ENCODE measurements around the gene PPP1R12B.
A peak's percentile ranks its signal among the peaks of the same experiment; 100 is the strongest.
"Not testable (repeated sequence)": the region's sequence is repeated elsewhere in the genome, so short reads cannot be mapped to it uniquely, and the experiment has no call there.

PPP1R12B gene

DNA sequence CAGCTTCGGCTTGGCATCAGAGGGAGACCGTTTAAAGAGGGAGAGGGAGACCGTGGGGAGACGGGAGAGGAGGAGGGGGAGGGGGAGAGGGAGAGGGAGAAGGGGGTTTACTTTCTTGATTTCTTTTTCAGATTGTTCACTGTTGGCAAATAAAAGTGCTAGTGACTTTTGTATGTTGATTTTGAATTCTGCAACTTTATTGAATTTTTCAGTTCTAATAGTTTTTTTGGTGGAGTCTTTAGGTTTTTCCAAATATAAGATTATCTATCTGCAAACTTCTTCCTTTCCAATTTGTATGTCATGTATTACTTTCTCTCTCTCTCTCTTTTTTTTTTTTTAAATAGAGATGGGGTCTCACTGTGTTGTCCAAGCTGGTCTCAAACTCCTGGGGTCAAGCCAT, 104.0 kb downstream of the PPP1R12B start:
- no peak for DNase-seq

DNA sequence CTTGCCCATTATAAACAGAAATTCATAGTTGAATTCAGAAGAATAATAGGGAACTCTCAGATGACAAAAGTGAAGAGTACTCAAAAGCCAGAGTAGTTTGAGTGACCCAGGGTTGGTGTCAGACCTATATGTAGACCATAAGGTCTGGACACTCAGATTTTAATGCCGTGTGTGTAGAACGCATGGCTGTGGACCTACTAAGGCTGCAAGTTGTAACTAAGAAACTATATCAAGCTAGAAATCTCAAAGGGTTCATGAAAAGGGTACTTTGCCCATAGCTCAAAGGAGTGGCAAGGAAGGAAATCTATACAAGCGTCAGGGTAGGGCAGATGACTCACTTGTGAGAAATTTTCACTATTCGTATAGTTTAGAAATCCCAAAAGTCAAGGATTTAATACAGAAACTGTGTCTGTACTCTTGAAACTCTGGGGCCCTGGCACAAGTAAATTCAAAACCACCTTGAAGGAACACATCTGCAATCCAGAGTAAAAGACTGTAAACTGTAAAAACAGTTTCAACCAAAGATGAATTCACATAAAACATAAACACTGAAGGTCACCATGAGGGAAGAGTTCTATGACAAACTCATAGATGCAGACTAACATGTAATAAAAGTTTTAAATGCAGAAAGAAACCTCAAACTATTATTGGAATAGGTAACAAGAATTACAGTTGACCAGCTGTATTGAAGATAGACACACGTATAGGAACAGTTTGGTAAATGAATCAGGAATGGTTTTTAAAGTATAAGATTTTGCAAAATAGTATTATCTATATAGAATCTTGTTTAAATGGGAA, 108.1 kb downstream of the PPP1R12B start:
- DNase-seq, result peak; percentile 50

GRCh38 chr1:202458651-202459050, 110.2 kb downstream of the PPP1R12B start:
- DNase-seq, result not testable (repeated sequence)

- DNase-seq, result not testable (repeated sequence)
These were observed 111.1 kb downstream of the PPP1R12B start for GRCh38 chr1:202459470-202460142.

GRCh38 chr1:202460143-202460495, 111.6 kb downstream of the PPP1R12B start:
- peak; percentile 64 for DNase-seq

DNA sequence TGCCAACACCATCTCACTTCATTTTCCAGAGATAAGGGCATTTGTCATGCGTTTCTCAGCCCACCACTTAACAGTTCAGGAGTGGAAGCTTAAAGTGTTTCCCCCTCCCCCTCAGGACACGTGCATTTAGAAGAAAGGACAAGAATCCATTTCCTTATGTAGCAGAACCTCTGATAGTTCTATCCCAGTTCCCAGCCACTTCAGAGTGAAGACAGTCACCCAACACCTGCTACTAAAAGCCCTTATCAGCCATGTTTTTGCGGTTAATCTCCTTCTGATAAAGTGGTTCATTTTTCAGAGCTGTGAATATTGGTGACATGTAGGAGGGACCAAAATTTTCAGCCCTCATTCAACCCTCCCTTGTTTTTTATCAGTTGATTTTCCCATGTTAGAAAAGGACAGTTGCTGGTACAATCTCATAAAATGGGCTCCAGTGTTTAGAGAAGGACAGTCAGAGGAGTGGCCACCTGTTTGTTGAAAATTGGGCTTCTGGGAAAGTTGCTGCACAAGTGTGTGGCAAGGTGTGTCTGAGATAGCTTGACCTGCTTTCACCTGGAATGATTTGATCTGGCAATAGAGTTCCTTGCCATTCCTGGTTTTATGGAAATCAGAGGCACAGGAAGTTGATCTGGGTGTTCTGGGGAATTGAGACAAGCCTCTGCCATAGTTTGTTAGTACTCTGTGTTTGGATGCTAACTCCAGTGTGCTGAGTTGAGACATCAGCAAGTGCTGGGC, 114.0 kb downstream of the PPP1R12B start:
- DNase-seq, result no peak

- peak; percentile 57 for DNase-seq
These were observed 115.7 kb downstream of the PPP1R12B start for GRCh38 chr1:202464153-202464742.

DNA sequence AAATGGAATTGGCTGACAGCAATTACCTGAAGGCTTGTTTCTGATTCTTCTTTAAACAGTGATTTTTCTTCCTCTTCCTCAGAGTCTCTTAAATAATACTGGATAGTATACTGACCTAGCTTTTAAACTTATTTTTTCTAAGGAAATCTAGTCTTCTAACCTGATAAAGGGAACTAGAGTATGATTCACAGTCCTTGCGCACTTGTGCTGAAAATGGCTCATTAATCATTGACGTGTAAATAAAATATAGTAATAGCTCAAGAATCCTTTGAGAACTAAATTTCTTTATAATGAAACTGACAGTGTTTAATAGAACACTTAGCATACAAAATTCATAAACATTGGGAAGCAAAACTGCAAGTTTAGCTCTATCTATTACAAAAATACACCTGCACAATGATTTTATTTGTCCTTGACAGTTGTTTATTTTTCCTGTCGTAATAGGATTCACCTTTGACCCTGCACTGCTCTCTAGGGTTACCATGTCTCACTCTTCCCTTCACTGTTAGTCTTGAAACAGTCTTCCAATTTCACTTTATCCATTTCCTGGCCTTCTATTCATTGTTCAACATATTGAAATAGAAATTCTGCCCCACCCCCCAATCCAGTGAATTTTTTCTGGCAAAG, 117.3 kb downstream of the PPP1R12B start:
- not testable (repeated sequence) for DNase-seq

GRCh38 chr1:202466339-202466738, 117.8 kb downstream of the PPP1R12B start:
- DNase-seq, result not testable (repeated sequence)

DNA sequence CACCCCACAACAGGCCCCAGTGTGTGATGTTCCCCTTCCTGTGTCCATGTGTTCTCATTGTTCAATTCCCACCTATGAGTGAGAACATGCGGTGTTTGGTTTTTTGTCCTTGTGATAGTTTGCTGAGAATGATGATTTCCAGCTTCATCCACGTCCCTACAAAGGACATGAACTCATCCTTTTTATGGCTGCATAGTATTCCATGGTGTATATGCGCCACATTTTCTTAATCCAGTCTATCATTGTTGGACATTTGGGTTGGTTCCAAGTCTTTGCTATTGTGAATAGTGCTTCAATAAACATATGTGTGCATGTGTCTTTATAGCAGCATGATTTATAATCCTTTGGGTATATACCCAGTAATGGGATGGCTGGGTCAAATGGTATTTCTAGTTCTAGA, 118.9 kb downstream of the PPP1R12B start:
- not testable (repeated sequence) for DNase-seq

DNA sequence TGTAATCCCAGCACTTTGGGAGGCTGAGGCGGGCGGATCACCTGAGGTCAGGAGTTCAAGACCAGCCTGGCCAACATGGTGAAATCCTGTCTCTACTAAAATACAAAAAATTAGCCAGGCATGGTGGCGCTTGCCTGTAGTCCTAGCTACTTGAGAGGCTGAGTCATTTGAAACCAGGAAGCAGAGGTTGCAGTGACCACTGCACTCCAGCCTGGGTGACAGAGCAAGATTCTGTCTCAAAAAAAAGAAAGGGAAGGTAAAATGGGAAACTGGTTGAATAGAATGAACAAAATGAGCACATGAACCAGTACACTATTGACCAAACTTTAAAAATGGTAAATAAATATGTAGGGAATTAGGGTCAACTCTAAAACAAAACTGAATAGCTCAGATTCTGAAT, 120.2 kb downstream of the PPP1R12B start:
- not testable (repeated sequence) for DNase-seq

DNA sequence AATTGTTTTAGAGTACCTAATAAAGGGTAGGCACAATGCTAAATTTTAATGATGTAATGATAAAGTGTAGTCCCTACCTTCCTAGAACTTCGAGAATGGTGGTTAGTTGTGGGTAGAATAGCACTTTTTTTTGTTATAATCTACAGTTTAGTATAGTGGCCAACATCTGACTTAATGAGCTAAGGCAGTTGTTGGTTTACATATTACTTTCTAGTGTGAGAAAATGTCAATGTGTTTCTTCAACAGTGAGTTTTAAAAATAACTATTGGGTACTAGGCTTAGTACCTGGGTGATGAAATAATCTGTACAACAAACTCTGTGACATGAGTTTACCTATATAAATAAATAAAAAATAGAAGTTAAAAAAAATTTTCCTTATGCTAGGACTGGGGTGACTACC, 120.6 kb downstream of the PPP1R12B start:
- not testable (repeated sequence) for DNase-seq

- DNase-seq, result no peak
These were observed 122.7 kb downstream of the PPP1R12B start for GRCh38 chr1:202471246-202471645.

DNA sequence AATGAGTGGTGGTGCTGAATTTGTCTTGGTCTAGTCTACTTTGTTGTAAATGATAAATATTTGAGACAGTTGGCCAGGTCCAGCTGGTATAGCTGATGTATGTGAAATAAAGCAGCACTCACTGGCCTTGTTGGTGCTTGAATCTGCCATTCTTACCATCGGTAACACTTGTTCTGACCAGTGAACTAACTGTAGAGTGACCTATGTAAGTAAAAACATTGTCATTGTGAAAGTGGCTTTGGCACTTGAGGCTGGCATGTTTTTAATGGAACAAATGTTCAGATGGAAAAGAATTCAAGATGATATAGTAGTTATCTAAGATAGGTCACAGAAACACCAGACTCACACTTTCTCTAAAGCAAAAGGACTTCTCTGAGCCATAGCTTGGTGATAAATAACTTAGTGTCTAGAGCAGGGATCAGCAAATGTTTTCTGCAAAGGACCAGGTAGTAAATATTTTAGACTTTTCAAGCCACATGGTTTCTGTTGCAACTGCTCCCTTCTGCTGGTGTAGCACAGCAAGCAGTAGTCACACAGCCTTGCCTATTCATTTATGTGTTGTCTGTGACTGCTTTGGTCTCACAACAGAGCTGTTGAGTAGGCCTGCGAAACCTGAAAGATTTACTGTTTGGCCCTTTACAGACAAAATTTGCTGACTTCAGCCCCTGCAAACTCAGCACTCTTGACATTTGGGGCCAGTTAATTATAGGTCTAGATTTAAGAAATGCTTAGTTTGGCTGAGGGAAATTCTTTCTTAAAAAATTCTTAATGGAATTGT, 124.0 kb downstream of the PPP1R12B start:
- DNase-seq, result not testable (repeated sequence)

DNA sequence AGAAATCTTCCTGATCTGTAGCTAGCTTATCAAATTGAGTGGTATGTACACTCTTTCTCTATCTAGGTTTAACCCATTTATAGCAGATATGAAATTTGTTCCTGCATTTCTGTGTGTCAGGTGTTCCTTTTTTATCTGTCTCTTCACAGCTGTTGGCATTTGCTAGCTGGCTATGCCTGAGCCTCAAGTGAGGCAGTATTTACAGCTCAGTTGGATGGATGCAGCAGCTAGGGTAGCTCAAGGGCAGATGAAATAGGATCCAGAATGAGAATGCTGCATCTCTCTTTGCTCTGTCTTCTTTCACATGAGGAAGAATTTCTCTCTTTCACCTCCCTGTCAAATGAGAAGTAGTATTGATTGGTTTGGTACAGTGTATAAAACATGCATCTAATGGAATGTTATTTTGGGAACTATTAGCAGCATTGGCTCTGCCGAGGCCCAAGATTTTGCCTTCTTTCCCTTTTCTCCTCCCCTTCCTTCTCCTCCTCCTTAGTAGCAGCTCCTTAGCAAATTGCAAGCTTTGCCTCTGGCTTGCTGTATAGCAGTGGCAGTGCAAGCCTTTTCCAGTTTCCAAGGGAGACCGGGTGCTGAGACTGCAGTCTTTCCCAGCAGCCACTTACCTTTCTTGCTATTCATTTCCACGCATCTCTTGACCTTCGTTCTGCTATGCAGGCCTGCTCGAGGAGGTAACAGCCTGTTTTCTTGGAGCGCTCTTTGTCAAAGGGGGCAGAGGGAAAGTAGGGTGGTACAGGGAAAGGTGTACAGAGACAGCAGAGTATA, 125.0 kb downstream of the PPP1R12B start:
- DNase-seq, result not testable (repeated sequence)

DNA sequence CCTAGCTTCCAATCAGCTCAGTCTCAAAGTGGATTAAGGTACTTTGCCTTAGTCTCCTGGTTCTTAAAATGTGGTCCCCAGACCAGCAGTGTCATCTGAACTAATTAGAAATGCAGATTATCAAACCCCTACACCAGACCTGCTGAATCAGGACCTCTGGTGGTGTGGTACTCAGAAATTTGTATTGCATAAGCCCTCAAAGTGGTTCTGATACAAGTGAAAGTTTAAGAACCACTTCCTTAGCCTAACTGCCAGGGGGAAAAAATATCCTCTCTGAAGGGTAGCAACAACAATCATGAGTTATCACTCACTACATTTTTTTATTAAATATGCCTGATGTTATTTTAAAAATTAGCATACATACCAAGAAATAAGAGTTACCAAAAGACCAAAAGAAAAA, 131.2 kb downstream of the PPP1R12B start:
- not testable (repeated sequence) for DNase-seq

- DNase-seq, result not testable (repeated sequence)
These were observed 132.1 kb downstream of the PPP1R12B start for GRCh38 chr1:202480640-202481039.

GRCh38 chr1:202483362-202483761, 134.9 kb downstream of the PPP1R12B start:
- DNase-seq, result not testable (repeated sequence)

DNA sequence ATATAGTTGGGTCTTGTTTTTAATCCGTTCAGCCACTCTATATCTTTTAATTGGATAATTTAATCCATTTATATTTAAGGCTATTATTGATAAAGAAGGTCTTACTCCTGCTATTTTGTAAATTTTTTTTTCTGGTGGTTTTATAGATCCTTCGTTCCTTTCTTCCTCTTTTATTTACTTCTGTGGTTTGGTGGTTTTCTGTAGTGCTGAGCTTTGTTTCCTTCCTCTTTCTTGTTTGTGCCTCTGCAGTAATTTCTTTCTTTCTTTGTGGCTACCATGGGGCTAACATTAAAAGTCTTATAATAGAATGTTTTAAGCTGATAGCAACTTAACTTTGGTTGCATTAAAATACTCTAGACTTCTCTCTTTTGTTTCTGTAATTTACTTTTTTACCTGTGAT, 135.5 kb downstream of the PPP1R12B start:
- not testable (repeated sequence) for DNase-seq

DNA sequence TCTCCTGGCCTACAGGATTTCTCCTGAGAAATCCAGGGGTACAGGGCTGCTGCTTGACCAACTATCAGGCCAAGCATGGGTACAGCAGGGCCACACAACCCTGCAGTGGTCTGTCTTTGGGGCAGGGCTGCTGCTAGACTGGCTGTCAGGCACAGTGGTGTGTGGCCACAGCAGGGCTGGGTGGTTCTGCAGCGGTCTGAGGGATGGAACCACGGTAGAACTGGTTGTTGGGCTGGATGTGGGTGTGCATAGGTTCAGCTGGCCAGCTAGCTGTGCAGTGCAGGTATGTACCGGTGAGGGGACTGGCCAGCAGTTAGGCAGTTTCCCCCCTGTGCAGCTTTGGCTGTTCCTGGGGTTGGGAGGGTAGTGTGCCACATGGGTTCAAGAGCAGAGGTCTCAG, 136.3 kb downstream of the PPP1R12B start:
- not testable (repeated sequence) for DNase-seq

- DNase-seq, result peak; percentile 33
These were observed 139.7 kb downstream of the PPP1R12B start for GRCh38 chr1:202488178-202488649.
